Measurements from ENCODE around the gene CDCA5.

The CDCA5 gene

DNA sequence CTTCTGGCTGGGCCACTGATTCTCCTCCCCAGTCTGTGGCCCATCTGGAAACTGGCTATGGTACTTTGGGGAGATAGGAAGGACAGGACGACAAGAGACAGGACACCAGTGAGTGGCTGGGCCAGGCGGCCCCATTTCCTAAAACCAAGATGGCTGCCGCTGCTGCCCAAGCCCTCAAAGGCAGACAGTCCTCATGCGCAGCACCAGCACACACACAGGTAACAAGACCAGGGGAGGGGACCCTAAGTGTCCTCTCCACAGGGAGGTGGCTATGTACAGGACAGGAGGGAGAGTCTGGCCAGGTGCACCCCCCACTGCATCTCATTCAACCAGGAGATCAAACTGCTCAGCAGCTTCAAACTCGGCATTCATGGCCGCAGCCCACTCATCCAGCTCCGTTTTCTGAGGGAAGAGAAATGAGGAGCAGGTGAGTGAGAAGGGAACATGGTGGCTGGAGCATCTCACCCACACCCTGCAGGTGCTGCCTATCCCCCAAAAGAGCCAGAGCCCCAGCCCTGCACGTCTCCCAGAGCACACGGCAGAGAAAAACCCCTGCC is 5.0 kb downstream of the CDCA5 start:
- Histone ChIP-seq H3K27ac (no peak overlapping the region), H3K4me3 (no peak overlapping the region)
- TF ChIP-seq, protein P1, sequence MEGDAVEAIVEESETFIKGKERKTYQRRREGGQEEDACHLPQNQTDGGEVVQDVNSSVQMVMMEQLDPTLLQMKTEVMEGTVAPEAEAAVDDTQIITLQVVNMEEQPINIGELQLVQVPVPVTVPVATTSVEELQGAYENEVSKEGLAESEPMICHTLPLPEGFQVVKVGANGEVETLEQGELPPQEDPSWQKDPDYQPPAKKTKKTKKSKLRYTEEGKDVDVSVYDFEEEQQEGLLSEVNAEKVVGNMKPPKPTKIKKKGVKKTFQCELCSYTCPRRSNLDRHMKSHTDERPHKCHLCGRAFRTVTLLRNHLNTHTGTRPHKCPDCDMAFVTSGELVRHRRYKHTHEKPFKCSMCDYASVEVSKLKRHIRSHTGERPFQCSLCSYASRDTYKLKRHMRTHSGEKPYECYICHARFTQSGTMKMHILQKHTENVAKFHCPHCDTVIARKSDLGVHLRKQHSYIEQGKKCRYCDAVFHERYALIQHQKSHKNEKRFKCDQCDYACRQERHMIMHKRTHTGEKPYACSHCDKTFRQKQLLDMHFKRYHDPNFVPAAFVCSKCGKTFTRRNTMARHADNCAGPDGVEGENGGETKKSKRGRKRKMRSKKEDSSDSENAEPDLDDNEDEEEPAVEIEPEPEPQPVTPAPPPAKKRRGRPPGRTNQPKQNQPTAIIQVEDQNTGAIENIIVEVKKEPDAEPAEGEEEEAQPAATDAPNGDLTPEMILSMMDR (IDR thresholded peaks at IDR 0.05) = no peak
- DNase-seq (ENCODE audit: low spot score) = no peak

DNA sequence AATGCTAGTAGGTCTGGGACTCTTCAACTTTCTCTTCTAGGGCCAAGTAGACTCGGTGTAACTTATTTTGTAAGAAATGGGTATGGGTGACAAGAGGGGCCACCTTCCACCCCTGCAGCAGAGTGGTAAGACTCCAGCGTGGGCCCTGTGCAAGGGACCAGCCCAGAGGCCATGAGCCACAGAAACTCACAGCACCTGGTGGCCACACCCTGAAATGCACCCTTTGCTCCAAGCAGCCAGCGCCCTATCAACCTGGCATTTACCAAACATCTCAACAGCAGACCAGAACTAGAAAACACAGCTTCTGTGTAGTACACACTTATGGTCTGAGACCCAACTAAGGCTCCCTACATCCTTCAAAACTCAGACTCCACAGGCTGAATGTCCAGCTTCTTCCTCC is 5.7 kb downstream of the CDCA5 start:
- TF ChIP-seq, protein P1 (IDR thresholded peaks at IDR 0.05) = no peak
- no peak overlapping the region for H3K27ac ChIP-seq
- DNase-seq (ENCODE audit: low spot score) = no peak
- no peak overlapping the region for H3K4me3 ChIP-seq

DNA sequence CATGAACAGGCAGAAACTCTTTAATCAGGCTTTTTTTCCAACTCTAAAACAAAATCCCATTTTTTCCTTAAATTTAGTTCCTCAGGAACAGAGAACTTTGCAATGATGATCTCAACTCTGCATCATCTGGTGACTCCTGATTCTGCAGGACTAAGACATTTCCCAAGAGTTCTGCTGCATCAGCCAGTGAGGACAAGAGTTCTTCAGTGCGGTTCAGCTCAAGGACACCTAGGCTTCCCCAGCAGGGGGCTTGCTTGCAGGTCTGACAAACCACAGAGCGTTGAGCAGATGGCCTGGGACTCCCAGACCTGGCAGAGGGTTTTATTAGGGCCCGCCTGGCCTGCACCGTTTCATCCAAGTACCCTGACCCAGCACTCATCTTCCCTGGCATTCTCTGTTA is 6.4 kb downstream of the CDCA5 start:
- no peak for DNase-seq (ENCODE audit: low spot score)
- H3K4me3 ChIP-seq = no peak overlapping the region
- no peak overlapping the region for H3K27ac ChIP-seq
- TF ChIP-seq, protein P1 (IDR thresholded peaks at IDR 0.05) = no peak

DNA sequence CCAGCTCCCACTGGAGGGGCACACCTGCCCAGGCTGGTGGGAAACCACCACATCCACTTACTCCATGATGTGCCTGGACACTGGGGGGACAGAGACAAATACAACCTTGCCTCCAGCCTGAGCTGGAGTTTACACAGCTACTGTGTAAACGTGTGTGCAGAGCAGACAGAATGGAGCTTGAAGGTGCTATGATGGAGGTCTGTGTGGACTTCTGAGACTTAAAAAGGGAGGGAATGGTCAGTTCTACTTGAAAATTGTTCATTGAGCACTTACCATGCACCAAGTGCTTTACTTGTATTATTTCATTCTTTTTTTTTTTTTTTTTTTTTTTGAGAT is 11.2 kb downstream of the CDCA5 start:
- TF ChIP-seq, protein P1 (IDR thresholded peaks at IDR 0.05) = no peak
- H3K27ac ChIP-seq = no peak overlapping the region
- DNase-seq (ENCODE audit: low spot score) = no peak
- no peak overlapping the region for H3K4me3 ChIP-seq

DNA sequence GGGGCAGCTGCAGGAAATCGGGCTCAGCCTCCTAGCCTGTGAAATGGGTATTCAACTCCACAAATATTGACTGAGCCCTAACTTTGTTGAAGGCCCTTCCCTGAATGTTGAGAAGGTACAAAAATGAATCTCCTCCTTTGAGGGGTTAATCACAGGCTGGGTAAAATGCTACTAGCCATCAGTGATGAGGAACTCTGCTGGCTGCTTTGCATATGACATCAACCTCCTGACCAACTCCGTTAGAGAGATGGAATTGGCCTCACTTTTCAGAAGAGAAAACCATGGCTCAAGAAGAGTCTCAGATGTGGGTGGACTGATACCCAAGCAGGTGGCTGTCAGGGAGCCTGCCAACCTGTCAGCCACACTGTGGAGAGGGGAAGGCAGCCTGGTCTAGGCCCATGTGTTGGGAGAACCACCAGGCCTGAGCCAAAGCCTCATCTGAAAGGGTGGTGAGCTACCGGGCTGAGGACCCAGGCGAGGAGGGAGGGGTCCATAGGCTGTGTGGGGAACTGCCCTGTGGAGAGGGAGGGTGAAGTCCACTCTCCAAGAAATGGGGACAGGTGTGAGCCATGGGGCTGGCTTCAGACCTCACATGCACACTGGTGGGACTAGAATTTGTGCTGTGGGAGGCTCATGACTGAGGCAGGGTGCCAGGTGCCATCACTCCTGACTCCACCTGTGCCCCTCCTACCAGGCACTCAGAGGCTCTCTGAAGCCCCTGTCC is 11.8 kb downstream of the CDCA5 start:
- no peak for DNase-seq (ENCODE audit: low spot score)
- TF ChIP-seq, protein P1 (IDR thresholded peaks at IDR 0.05) = no peak

DNA sequence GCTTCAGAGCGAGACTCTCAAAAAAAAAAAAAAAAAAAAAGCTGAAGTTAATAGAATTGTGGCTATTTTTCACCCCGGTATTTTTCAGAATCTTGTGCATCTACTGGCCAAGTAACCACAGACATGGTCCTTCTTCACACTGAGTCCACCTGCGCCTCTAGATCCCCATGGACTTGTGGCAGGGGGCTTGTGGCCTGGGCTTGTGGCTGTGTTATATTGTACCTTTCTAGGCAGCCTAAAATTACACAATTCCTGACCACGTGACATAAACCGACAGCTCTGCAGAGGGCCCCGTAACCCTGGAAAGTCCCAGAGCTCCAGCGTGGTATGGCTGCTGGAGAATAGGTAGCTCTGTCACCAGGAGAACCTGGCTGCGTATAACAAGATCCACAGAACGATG is 14.6 kb downstream of the CDCA5 start:
- H3K27ac ChIP-seq = no peak overlapping the region
- TF ChIP-seq, protein P1 (IDR thresholded peaks at IDR 0.05) = no peak
- H3K4me3 ChIP-seq = no peak overlapping the region
- no peak for DNase-seq (ENCODE audit: low spot score)

More for the DNA sequence above, 11.8 kb downstream of the CDCA5 start:
- H3K27ac ChIP-seq = no peak overlapping the region
- H3K4me3 ChIP-seq = no peak overlapping the region

DNA sequence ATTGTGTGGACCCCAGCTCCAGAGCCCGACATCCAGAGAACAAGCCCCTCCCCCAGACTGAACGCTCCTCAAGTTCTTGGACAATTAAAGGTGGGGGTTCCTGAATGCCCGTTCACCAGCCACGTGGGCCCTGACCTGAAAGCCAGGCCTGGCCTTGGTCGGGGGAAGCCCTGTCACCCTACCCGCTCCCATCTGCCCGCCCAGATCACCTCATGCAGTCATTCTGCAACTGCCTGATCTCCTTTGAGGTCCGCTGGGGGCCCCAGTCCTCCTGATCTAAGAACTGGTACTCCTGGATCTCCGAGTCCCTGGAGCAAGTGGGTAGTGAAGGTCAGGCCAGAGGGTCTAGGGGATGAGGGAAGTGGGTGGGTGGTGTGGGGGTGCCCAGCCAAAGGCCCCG is 16.4 kb downstream of the CDCA5 start:
- TF ChIP-seq, protein P1 (IDR thresholded peaks at IDR 0.05) = no peak
- no peak for DNase-seq (ENCODE audit: low spot score)
- Histone ChIP-seq H3K27ac (no peak overlapping the region), H3K4me3 (no peak overlapping the region)

Measured in coronary artery (tissue), 2 donors.